Hematopoietic multipotent progenitor cell treated with erythropoietin and hydrocortisone succinate and interleukin-3 and kit ligand, for 4 days (in vitro differentiated cells): Measurements from ENCODE around the gene UBR4.
"Not testable (repeated sequence)": the region's sequence is repeated elsewhere in the genome, so short reads cannot be mapped to it uniquely, and the experiment has no call there.

ENCODE experiments used
- DNase-seq: peaks from one replicate; pipeline ENCODE4 v3.0.0-alpha.2; 2015

UBR4 gene

GRCh38 chr1:19219451-19219850 is 9.4 kb upstream of the UBR4 start:
- no peak for DNase-seq

DNA sequence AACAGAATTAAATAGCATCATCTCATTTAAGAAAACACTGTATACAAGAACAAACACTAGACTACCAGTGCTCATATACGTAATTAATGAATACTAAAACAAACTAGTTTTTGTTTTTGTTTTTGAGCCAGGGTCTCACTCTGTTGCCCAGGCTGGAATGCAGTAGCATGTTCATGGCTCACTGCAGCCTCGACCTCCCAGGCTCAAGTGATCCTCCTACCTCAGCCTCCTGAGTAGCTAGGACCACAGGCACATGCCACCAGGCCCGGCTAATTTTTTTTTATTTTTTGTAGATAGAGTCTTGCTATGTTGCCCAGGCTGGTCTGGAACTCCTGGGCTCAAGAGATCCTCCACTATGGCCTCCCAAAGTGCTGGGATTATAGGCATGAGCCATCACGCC is 6.5 kb upstream of the UBR4 start:
- DNase-seq = not testable (repeated sequence)

- no peak for DNase-seq
Measured at GRCh38 chr1:19213580-19213979, 3.5 kb upstream of the UBR4 start.

- DNase-seq = no peak
Measured at GRCh38 chr1:19212167-19212566, 2.1 kb upstream of the UBR4 start.

DNA sequence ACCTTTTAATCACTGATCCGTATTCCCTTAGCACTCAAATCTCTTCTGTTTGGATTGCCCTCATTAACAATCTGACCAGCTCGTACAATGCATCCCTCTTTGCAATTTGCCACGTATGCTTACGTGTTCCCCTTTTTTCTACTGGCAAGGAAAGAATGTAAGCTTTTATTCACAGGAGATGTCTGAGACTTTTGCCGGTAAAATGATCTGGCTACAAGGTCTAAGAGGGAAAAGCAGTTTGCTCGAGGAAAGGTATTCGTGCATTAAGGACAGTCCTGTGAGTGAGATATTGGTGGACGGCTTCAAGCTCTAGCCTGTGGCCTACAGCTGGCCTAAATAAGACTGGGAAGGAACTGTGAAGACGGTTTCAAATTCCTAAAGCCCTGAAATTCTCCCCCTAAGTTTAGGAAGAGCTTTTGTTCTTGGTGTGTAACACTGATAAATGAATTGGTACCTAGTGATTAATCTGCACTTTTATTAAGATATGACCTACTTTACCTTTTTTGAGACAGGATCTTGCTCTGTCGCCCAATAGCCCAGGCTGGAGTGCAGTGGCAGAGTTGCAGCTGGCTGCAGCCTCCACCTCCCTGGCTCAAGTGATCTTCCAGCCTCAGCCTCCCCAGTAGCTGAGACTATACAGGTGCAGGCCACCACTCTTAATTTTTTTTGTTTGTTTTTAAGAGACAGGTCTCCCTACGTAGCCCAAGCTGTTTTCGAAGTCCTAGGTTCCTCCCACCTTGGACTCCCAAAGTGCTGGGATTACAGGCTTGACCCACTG is 895 bp upstream of the UBR4 start:
- DNase-seq = peak; percentile 39

DNA sequence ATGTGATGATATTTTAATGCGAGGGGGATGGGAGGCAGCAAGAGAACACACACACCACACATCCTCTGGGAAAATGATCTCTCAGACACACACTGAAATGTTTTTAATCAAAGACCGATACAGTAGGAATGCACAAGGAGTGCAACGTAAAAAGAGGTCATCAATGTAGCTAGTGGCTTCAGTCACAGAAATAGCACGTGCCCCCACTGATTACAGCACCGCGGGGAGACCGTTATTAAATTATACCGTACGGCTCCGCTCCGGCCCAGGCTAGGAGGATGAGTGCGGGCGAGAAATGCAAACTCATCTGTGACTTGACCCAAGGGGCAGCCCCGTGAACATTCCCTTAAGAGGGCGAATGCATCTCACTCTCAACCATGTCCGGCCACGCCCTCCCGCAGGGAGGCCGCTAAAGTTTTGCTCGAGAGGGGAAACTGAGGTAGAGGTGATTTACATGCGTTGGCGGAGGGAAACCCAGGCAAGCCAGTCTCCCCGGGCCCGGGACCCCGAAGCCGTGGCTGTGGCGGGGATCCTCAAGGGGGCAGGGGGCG is 552 bp downstream of the UBR4 start:
- DNase-seq = peak; percentile 78

DNA sequence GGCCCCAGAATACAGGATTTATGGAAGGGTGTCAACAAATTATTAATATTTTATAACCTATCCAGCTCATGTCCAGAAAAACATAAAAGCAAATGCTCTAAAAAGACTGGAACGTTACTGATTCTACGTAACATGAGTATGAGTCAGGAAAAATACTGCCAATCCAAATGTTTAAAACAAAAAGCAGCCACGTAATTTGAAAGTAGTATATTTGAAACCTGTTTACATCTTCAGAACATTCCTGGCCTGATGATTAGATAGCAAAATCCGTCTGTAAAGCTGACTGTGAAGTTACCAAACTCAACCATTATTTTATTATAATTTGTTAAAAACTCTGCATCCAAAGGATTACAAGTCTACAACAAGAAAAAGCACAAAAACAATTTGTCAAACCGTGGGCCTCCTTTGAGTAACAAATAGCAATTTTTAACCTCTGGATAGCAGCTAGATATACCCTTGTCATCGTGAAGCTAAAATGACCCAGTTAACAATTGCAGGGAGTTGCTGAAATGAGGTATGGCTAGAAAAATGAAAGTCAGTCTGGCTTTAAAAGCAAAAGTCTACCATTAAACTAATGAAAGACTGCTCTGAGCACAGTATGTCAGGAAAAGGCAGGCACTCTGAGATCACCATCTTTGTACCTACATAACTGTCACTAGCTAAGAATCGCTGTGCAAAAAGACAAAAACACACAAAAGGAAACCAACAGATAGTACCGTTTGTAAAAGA is 1.2 kb downstream of the UBR4 start:
- DNase-seq = no peak

- DNase-seq = peak; percentile 73
Measured at GRCh38 chr1:19206947-19207346, 3.1 kb downstream of the UBR4 start.

DNA sequence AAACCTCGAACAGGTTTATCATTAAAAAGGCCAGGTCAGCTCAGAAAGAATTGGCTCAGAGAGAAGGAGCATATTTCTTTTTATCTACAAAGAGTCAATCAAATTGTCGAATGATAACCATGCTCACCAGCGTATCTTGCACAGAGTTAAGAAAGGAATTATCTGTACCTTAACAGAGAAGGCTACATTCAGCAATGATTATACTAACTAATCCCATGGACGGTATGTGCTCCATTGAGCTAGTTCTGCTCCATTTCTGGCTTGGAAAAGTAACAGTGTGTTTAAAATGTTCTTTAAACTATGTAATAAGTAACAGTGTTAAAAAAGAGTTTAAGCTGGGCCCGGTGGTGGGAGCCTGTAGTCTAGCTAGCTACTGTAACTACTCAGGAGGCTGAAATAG is 4.2 kb downstream of the UBR4 start:
- peak; percentile 19 for DNase-seq

GRCh38 chr1:19205403-19205802 is 4.7 kb downstream of the UBR4 start:
- peak; percentile 35 for DNase-seq

GRCh38 chr1:19204446-19205266 is 5.4 kb downstream of the UBR4 start:
- peak; percentile 20 for DNase-seq

DNA sequence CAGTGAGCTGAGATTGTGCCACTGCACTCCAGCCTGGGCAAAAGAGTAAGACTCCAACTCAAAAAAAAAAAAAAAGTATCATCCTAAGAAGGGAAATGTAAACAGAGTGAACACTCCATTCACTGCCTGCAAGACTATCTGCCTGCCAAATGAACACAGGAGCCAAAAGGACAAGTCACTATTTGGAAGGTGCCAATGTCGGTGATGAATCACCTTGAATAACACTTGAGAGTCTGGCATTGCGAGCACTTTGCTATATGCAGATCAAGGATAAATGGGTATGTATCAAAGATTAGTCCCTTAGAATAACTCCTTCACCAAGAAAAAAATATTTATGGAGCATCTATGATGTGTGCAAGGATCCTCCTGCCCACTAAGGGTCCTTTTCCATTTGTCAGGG is 6.6 kb downstream of the UBR4 start:
- DNase-seq = no peak

GRCh38 chr1:19202396-19202795 is 7.7 kb downstream of the UBR4 start:
- DNase-seq = peak; percentile 46

DNA sequence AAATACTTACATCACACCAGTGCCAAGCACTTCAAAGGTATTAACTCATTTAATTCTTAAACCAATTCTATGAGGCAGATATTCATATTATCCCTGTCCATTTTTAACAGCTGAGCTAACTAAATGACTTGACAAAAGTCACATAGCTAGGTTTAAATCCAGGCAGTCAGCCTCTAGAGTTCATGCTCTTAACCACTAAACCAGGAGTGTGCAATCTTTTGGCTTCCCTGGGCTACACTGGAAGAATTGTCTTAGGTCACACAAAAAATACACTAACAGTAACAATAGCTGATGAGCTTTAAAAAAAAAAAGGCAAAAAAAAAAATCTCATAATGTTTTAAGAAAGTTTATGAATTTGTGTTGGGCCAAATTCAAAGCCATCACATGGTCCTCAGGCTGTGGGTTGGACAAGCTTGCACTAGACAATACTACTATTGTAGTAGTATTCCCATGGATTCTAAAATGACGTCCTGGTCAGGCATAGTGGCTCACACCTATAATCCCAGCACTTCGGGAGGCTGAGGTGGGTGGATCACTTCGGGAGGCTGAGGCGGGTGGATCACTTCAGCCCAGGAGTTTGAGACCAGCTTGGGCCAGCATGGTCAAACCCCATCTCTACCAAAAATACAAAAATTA is 10.0 kb downstream of the UBR4 start:
- DNase-seq = no peak

DNA sequence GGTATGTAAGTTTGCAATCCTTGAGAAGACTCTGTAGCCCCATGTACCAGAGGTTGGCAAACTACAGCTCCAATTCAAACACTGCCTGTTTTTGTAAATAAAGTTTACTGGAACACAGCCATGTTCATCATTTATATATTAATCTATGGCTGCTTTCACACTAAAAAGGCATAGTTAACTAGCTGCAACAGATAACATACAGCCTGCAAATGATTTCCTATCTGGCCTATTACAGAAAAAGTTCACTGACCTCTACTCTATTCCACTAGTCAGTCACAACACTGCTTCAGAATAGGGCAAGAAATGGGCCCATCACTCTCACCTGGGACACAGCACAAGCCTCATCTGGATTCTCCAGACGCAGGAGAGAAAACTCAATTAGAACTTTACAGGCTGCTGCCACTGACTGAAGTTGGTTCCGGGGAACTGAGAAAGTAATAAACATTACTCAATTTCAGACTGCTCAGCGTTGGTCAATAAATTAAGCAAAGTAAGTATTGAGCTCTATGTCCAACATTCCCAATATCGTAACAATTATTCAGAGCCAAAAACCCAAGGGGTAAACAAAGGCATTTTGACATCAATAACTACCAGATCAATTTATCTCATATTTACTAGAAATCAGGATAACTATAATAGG is 10.6 kb downstream of the UBR4 start:
- no peak for DNase-seq

- no peak for DNase-seq
Measured at GRCh38 chr1:19198820-19199219, 11.2 kb downstream of the UBR4 start.

GRCh38 chr1:19197845-19198244 is 12.2 kb downstream of the UBR4 start:
- DNase-seq = peak; percentile 9

DNA sequence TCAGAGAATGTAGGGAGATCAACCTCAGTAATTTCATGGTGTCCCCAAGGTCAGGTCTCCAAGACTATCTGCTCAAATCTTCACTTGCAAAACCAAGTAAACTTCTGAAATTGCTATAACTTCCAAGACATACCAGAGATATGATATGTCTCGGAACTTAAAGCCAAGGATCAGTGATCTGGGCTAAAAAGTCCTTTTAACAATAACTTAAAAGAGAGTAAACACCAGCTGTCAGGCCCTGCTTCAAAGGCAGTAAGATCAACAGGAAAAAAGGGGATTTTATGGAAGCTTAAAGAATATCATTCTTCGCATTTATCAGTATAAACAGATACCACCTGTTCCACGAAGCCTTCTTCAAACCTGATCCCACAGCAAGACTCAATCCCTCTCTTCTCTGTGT is 13.7 kb downstream of the UBR4 start:
- DNase-seq = no peak

DNA sequence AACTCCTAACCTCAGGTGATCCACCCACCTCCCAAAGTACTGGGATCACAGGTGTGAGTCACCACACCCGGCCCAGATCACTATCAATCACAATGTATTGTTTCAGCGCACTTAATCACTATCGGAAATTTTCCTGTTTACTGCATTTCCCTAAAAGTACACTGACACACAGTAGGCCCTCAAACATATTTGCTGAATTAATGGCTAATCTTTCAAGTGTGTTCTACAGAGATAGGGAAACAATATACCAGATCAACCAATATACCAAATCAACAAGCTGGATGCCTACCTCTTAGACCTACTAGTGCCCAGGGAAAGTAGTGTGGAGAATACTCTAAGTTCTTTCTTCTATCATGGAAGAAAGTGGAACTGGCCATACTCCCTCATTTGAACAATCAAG is 17.1 kb downstream of the UBR4 start:
- no peak for DNase-seq

DNA sequence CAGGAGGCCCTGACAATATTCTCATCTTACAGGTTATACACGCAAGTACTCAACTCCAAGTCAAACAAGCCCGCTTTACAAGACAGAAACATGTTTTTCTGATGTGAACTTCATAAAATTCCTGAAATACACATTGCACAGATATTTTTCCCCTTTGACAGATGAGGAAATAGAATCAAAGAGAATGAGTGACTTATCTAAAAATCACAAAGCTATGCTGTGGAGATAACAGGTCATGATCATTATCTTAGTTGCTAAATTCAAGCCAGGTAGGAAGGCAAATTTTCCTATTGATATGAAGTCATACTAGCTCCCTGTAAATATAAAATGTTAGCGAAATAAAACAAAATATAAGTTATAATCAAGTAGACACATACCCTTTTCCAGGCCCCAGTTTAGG is 18.3 kb downstream of the UBR4 start:
- DNase-seq = no peak

- no peak for DNase-seq
Measured at GRCh38 chr1:19190468-19190867, 19.6 kb downstream of the UBR4 start.

- no peak for DNase-seq
Measured at GRCh38 chr1:19189270-19189669, 20.8 kb downstream of the UBR4 start.
